Left hindlimb (tissue), 1 donor: ENCODE measurements around the gene CAPN10.
A peak's percentile ranks its signal among the peaks of the same experiment; 100 is the strongest.

ENCODE experiments used
- DNase-seq: peaks from one replicate; pipeline ENCODE4 v3.0.0-alpha.2; 2018

Gene CAPN10

DNA sequence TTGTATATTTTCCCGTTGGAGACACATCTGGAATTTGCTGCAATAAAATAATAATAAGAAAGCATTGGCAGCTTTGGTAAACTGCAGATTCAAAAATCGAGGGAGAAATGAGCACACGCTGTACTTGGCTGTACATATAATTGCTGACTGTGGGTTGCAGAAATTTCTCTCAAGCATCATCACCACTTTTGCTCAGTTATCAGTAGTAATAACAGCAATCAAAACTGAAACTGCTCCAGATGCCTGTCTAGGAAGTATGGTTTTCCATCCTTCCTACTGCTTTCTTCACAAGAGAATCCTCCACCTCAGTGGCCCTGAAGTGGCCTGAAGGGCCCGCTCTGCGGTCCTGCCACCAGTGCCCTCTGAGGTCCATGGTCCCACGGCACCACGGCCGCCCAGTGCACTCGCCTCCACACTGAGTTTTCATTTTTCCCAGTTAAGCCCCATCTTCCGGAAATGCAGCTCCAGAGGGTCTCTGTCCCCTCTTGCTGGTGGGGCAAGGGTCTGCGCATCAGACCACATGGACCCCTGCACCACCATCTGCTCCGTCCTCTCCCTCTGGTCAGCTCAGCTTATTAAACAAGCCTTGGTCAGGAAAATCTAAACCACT is 22.5 kb upstream of the CAPN10 start:
- DNase-seq: no peak

GRCh38 chr2:240564561-240565332 is 21.8 kb upstream of the CAPN10 start:
- DNase-seq: no peak

GRCh38 chr2:240565333-240566202 is 21.0 kb upstream of the CAPN10 start:
- DNase-seq: peak; percentile 51

DNA sequence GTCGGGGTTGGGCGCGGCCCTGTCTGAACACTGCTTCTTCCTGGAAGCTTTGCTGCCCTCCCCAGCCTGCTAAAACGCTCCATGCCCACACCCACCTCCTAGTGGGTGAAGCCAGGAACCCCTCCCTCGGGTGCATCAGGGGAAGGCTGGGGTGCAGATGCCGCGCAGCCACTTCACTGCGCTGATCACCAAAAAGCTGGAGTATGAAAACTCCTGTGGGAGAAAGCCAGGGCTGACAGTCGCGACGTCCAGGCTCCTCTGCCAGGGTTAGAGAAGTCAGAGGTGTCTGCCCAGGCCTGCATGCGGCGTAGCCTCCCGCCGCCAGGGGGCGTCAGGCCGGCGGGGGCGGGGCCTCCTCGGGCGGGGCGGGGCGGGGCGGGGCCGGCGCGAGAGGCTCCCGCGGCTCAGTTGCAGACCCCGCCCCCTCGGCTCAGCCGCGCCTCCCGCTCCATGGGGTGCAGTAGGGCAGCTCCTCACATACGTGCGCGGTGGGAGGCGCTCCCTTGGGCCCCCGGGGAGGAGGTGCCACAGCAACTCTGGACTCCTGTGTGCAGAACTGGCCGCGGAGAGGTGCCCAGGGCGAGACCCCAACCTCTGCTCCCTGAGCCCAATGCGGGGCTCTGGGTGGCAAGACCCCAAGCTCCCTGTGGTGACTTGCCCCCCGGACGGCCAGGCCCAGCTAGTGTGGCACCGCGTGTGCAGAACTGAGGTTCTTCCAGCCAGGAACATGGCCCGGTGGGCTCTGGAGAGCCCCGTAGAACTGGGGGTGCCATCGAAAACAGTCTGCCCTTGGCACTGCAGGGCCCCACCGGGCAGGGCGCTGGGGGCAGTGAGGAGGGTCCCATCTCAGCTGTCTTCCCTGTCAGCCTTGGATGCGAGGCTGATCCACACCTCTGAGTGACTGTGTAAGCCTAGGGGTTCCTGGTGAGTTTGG is 20.1 kb upstream of the CAPN10 start:
- DNase-seq: peak; percentile 89

GRCh38 chr2:240567137-240567871 is 19.2 kb upstream of the CAPN10 start:
- peak; percentile 41 for DNase-seq

GRCh38 chr2:240567872-240568677 is 18.5 kb upstream of the CAPN10 start, which contains the start of gene RNPEPL1:
Gene RNPEPL1, plus strand, starts transcription at chr2:240568484. Its CDS starts 103 bp downstream, at chr2:240568587.
- DNase-seq: peak; percentile 46

GRCh38 chr2:240568678-240569522 is 17.6 kb upstream of the CAPN10 start:
- peak; percentile 75 for DNase-seq

DNA sequence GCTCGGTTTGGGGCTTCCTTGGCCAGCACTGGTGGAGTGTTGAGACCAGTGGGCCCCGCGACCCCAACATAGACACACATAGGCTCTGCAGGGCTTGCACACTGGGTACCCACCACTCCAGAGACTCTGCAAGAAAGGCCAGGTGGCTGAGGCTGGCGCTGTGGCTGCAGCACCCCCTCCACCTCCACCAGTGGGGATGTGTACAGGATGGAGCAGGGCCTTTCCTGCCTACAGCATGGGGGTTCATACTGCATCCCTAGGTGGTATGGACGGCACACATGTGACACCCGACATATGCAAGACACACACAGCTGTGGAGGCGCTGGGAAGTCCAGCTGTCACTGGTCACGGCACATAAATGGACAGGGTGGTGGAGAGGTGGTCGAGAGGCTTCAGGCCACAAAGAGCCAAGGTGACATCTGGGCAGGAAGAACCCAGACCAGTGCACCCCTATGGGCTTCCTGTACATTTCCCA is 17.0 kb upstream of the CAPN10 start:
- peak; percentile 26 for DNase-seq

DNA sequence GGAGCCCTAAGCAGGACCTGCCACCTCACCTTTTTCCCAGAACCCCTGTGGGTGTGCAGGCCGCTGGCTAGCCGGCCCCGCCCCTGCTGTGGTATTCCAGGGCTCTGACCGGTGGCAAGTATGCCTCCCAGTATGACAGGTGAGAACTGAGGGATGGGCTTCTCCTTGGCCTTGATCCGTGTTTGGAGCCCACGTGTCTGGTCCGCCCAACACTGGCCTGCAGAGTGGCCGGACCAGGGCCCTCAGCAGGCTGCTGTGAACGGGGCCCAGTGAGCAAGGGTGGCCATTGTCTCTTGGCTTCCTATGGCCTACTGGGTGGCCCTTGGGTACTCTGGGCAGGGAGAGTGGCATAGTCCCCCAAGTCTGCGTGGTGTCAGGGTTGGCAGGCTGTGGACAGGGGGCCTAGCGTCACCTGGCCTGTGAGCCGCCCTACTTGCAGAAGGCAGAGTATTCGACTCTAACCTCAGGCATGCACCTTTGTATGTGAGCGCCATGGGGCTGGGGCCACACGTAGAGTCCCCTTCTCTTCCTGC is 16.5 kb upstream of the CAPN10 start:
- DNase-seq: no peak

- DNase-seq: peak; percentile 14
These were observed 15.8 kb upstream of the CAPN10 start for GRCh38 chr2:240570531-240571313.

DNA sequence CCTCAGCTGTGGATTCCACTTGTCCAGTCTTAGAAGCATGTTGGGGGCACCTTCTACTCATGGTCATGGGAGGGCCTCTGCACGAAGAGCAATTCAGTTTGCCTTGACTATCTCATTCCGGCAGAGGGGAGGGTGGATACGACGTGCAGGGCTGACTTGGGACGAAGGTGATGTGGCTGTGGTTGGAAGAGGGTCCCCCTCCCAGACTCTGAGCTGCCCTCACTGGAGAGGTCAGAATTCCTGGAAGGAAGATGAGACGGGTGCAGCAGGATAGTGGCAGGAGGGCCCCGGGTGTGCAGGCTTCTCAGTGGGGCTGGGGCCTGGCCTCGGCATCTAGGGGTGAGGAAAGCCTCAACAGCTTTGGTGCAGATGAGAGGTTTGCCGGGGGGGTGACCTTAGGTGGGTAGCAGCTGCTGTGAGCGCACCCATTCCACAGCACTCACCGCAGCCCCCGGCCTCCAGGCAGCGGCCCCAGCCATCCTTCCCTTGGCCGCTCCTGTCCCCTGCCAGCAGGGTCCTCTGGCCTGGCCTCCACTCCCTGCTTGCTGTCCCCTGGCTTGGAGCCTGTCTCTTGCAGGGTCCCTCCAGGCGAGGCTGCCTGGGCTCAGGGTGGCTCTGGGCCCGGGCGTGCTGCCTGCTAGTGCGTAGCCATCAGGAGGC is 15.1 kb upstream of the CAPN10 start:
- peak; percentile 27 for DNase-seq

GRCh38 chr2:240572141-240573031 is 14.1 kb upstream of the CAPN10 start:
- peak; percentile 28 for DNase-seq

DNA sequence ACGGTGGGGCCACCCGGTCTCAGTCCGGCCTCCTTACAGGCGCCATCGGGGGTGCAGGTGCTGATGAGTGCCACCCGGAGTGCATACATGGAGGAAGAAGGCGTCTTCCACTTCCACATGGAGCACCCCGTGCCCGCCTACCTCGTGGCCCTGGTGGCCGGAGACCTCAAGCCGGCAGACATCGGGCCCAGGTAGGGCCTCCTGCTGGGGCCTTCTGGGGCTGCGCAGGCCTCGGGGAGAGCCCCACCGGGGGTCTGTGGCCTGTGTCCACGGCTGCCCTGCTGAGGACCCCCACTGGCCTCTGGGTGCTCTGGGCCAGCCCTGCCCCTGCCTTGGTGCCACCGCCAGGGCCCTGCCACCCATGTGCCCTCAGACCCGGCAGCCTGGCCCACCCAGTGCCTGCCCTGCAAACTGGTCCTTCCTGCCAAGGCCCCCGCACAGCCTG is 13.4 kb upstream of the CAPN10 start:
- no peak for DNase-seq

DNA sequence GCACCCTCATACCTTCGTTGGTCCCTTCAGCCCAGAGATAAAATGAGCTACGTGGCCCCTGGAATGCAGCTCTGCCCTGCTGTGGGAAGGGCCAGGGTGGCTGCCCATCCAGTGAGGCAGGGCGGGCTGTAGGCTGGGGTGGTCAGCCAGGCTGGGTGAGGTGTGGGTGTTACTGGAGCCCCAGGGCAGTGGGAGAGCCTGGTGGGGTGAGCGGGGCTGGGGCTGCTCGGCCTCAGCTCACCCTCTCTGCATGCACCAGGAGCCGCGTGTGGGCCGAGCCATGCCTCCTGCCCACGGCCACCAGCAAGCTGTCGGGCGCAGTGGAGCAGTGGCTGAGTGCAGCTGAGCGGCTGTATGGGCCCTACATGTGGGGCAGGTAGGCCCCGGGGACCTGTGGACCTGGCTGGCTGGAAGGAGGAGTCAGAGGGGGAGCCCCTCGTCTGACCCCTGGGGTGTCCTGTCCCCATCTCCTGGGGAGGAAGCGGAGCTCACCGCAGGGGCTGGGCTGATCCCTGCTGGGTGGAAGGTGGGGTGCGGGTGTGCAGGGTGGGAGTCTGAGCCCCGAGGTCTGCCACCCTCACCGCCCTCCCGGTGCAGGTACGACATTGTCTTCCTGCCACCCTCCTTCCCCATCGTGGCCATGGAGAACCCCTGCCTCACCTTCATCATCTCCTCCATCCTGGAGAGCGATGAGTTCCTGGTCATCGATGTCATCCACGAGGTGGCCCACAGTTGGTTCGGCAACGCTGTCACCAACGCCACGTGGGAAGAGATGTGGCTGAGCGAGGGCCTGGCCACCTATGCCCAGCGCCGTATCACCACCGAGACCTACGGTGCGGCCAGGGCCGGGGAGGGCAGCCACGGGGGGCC is 12.8 kb upstream of the CAPN10 start:
- DNase-seq: no peak

DNA sequence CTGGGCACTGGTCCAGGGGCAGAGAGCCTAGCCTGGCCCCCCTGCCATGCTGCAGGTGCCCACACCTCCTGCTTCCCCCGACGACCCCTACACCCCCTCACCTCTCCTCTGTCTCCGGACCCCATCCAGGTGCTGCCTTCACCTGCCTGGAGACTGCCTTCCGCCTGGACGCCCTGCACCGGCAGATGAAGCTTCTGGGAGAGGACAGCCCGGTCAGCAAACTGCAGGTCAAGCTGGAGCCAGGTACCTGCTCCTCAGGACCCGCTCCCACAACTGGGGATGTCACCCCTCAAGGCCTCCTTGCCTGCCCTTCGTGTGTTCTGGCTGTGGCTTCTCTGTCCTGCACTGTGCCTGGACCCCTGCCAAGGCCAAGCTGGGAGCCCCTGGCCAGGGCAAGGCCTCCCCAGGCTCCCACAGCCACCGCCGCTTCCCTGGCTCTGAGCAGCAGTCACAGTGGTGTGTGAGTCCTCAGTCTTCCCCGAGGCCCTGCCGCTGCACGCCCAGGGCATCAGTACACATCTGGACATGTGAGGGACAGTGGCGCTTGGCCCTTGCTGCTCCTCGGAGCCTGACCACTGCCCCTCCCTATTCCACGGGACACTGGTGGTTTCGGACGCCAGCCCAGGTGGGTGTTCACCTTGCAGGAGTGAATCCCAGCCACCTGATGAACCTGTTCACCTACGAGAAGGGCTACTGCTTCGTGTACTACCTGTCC is 12.0 kb upstream of the CAPN10 start:
- no peak for DNase-seq
